GM19438 (cell line): Measurements from ENCODE around the gene CGNL1.

ENCODE experiments used
- ATAC-seq: cut with Tn5 transposase; IDR thresholded peaks from one replicate; pipeline ENCODE4 v1.9.1; 2021; ENCODE audit warnings: low read depth; ENCODE audit not compliant: unreplicated experiment

Gene CGNL1

DNA sequence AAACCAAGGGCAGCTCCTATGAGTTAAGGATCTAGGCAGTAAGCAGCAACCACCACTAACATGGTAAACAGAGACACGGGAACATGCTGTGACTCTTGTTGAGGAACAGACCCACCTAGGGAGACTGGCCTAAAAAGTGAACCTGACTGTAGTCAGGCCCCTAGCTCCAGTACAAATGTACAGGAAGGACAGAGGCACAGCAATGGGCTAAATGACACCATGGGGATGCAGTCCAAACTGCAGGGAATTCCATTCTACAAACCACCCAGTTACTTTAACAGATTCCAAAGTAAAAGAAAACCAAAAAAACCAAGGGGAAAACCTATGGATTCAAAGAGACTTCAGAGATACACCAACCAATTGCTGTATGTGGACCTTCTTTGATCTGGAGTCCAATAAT is 28.2 kb upstream of the CGNL1 start:
- no peak for ATAC-seq

DNA sequence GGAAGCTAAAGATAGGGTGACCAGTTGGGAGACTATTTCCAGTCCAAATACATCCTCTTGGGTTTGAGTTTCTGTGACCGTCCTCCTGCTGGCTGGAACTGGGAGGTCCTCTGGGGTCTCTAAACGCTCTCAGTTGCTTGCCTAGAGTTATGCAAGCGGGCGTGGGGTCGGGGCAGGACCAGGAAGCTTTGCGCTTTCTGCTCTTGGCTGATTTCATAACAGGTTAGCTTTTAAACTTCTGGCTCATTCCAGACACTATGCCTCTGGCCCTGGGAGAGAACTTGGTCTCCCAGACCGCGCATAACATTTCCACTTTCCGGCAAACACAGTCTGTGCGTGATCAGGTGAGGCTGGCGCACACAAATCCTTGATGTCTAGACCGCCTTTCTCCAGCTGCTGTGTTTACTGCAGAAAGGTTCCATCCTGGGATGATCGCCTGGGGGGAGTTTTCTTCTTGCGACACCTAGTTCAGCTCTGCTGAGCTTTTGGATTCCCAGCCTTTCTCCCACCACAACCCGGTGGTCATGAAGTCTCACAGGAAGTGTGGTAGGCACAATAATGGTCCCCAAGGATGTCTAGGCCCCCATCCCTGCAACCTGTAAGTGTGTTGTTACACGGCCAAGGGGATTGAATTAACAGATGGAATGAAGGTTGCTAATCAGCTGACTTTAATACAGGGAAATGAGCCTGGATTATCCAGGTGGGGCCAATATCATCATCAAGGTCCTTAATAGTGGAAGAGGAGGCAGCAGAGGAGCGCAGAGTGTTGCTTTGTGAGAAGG is 23.6 kb upstream of the CGNL1 start:
- ATAC-seq = no peak

DNA sequence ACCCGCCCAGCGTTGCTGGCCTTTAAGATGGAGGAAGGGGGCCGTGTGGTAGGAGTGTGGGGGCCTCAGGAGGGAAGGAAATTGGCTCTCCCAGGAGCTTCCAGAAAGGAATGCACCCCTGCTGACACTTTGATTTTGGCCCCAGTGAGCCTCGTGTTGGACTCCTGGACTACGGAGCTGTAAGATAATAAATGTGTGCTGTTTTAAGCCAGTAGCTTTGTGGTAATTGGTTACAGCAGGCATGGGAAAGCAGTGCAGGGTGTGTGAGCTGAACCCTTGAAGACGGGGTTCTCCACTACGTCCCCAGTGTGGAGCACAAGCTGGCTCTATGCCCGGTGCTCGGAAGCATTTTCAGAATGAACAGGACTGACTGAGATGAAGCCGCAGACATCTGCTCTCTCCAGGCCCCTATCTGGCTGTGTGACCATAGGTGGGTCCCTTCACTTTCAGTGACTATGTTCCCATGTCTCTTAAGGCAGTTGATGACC is 22.9 kb upstream of the CGNL1 start:
- ATAC-seq = no peak

DNA sequence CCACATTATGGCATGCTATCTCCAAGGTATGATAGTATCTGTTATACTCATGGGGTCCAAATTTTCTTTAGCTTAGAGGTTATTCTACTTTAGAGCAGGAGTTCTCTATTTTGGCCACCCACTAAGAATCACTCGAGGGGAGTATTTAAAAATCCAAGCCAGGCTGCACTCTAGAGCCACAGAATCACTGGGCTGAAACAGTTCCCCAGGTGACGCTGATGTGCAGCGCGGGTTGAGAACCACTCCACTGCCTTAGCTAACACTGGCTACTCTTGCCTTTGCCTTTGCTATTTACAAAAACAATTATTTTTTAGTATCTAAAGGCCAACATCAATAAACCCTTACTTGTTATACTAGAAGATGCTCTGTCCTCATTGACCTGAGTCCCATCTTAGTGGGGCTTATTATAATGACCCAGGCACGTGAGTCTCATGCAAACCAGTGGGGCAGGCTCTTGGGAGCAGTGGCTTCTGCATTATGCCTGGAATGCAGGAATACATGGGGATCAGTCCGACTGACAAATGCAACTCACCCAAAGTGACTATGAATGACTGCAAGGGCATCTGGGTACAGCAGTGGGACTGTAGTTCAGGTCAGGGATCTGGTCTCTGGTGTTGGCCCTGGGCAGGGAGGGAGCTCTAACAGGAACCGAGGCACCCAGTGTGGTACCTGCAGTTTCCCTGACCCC is 21.7 kb upstream of the CGNL1 start:
- no peak for ATAC-seq

DNA sequence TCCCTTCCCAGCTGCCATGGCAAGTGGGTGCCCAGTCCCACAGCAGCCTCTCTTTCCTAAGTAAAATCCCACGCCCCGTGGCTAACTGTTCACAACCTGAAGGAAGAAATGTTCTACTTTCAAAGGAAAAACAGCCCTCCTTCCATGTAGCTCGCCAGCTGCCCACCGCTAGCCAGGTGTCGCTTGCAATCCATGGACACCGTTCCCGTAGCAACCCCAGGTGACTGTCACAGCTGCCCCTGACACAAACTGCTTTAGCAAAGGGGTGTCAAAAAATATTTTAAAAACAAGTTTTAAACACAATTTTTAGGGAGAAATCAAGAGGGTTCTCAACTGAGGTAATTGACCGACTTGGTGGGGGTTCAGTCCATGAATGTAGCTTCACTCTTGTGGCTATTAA is 21.0 kb upstream of the CGNL1 start:
- no peak for ATAC-seq

DNA sequence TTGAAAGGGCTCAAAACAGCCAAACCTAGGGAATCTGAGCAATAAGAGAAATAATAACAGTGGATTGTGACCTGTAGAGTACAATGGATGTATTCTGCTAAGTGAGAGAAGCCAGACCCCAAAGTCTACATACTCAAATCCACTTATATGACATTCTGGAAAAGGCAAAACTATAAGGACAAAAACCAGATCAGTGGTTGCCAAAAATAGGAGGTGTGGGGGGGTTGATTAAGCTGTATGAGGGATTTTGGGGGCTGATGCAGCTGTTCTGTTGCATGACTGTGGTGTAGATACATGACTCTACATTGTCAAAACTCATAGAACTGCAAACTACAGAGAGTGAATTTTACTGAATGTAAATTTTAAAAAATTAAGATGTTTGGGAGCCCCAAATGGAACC is 20.1 kb upstream of the CGNL1 start:
- ATAC-seq = no peak

DNA sequence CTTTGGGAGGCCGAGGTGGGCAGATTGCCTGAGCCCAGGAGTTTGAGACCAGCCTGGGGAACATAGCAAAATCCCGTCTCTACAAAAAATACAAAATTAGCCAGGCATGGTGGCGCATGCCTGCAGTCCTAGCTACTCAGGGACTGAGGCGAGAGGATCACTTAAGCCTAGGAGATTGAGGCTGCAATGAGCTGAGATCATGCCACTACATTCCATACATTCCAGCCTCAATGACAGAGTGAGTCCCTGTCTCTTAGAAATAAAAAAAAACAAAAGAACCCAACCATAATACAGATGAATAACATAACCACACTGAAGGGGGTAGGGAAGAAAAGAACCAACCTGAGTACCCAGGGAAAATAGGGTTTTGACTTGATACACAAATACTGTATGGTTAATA is 19.7 kb upstream of the CGNL1 start:
- no peak for ATAC-seq

DNA sequence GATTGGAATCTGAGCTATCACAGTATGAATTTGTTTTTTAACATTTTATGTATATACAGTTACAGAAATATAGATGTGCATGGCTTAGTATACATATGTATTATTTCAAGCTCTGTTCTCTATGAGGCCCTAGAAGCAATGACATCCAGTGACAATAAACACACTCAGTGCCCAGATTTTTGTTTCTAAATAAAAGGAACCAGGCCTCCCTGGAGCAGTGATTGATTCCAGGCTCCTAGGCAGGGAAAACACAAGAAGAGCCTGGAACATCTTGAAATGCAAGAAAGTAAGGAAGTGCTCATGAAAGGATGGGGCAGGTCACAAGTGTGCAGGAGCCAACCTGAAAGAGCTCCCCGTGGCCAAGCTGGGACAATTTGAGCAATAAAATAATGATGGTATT is 18.5 kb upstream of the CGNL1 start:
- no peak for ATAC-seq

DNA sequence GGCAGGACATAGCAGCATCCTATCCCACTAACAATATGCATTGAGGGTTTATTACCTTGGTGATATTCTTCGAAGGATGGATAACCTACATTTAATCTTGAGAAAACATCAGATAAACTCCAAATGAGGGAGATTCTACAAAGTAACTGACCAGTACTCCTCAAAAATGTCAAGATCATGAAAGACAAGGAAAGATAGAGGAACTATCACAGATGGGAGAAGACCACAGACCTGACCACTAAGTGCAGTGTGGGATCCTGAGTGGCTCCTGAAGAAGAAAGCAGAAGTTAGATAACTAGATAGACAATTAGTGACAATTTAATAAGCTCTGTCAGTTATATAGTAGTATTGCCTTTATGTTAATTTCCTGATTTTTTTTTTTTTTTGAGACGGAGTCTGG is 17.7 kb upstream of the CGNL1 start:
- no peak for ATAC-seq

DNA sequence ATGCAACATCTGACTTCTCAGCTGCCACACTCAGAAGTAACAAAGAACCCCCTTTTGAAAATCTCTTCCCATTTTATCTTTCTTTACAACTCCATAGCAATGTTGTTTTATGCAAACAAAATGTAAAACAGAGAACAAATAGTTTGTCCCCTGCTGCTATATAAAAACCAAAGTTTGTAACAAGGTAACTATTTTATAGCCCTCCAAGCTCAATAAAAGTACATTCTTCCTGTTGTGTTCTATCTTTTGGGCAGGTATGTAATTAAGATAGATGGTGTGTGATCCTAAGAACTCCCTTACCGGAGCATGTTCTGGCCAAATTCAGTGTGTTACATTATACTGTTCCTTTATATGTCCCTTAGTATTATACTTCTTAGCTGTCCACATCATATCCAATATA is 12.6 kb upstream of the CGNL1 start:
- ATAC-seq = no peak

DNA sequence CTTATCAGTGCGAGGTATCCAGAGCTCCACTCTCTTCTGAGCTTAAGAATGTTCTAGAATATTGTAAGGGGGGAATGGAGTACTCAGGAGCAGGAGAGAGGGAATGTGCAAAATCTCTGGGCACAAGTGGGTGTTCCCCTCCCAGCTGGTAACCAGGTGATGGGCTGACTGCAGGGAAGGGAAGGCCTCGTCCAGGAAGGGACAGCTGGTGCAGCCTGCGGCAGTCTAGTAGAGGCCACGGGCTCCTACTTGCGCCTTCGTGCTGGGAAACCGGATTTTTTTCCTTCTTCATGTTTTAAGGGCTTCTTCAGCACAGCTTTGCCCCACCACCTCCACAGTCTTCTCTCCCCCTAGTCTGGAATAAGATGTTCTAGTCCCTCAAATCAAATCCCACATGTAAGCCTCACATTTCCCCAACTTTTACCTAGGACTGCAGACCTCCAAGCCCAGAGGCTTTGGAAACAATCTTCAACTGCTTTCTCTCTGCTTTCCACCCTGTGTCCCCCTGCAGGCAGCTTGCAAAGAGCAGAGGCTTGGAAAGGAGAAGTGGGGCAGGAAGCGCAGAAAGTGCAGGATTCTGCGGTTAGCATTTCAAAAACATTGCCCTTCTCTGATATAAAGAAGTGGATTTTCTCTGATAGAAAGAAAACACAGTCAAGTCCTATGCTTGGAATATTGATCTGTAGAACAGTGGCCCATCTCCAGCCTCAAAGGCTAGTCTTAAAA is 11.9 kb upstream of the CGNL1 start:
- ATAC-seq = no peak

DNA sequence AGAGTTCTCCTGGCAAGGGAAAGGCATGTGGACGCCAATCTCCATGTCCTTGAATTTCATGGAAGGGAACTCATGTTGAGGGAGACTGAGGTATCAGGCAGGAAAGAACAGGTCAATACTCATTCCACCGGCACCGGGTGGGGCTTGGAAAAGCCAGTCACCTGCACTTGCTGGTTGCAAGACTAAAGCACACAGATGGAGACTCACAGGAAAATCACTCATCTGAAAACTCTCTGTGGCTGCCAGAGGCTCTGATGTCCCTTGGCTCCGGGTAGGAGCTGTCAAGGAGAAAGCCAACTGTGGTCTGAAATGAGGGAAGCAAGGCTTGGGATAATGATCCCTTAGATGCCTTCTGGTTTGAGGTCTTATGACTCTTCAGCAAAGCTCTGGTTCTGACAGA is 8.7 kb upstream of the CGNL1 start:
- ATAC-seq = no peak

DNA sequence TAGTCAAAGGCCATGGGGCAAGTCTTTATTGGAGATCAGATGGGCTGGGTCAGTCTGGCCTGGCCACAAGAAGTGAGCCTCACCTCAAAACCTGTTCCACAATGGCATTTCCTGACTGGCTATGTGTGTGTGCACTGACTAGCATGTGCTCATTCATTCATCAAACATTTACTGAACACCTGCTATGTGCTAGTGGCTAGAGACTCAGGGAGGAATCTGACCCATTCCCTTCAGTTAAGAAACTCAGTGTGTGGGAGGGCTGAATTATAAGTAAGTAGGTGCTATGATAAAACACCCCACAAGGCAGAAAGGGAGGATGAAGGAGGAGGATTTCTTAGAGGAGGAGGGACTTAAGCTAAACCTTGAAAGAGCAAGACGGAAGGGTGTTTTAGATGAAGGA is 5.4 kb upstream of the CGNL1 start:
- ATAC-seq = no peak

DNA sequence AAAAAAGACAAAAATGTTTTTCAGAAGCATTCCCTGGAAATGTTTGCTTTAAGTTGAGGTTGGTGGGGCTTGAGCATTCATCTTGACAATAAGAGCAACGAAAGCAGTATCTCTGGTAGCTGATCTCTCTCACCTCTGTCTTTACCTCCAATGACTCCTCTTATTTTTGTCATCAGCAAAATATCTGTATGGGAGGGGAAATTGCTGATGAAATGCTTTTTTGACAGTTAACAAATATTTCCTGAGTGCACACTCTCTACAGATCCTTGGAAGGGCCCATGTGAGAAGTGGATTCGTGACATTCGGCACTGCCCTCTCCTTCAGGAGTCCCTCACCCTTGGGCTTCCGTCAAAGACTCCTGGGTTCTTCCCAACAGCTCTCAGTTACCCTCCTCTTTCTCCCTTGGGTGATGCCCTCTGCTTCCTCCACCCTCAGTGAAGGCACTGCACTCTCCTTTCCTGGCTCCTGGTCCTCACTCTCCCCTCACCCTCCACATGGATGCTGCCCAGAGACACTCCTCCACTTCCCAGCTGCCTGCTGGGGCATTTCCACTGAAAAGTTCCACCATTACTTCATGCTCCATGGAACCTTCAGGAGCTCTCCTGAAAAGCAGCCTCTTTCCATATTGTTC is 2.9 kb upstream of the CGNL1 start:
- ATAC-seq = no peak

DNA sequence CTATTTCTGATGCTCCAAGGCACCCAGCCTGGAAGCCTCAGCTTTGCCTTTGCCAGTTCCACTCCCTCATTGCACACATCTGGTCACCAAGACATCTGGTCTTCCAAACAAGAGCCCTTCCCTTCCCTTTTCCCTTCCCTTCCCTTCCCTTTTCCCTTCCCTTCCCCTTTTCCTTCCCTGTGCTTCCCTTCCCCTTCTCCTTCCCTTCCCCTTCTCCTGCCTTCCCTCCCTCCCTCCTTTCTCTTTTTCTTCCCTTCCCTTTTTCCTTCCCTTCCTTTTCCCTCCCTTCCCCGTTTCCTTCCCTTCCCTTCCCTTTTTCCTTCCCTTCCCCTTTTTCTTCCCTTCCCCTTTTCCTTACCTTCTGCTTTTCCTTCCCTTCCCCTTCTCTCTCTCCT is 2.4 kb upstream of the CGNL1 start:
- no peak for ATAC-seq

DNA sequence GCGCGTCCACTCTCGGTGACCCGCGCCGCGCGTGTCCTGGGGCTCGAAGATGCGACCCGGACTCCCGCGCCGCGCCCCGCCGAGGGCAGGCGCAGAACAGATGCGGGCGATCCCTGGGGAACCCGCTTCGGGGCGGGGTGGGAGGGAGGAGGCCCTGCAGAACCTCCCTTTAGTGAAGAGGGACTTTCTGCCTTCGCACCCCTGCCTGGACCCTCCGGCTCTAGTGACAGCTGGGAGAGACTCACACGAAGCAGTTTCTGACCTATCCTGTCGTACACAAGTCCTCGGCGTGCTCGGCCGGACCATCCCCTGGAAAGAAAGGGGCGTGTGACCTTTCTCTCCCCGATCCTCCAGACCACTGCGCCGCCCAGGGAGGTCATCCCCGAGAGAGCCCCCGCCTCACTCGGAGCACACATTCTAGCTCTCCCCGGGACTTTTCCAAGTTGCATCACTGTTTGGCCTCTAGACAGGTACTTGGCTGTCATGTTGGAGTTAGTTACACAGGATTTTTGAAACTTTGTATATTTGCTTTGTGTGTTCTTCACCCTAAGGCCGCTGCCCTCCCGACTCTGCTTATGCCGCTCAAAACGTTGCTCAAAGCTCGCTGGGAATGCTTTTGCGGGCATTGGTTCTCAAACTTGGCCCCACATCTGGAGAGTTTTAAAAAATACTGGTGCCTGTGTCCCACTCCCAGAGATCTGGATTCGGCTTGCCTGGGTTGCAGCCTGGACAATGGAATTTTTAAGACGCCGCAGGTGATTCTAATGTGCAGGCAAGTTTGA is 582 bp downstream of the CGNL1 start:
- ATAC-seq = no peak

DNA sequence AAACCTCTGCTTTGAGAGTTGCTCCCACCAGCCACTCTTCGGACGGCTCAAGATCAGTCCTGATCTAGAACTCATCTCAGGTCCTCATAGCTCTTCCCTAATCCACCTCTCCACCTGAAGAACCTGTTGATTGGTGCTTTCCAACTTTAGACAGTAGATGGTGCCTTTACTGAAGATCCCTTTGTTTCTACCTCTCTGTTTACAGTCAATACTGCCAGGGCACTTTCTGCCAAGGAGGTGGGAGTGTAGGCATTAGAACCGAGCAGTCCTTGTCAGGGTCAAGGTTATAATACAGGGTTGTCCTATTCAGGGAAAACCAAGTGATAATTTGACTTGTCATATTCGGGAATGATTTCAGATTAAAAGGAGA is 1.2 kb downstream of the CGNL1 start:
- ATAC-seq = no peak

DNA sequence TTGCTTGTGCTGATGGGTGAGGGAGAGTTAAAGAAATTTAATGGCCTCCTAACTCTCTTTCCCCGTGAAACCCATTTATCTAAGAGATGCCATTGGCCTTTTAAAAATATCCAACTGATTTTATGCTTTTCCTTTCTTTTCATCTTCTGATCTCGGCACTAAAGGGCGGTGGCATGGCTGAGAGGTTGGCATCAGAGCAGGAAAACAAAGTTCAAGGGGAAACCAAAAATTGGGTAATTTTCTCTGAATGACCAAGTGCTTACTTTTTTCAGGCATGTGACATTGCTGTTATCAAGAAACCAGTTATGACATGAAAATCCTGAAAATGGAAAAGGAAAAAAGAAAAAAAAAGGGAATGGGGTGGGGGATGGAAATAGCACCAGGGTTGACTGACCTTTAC is 3.2 kb downstream of the CGNL1 start:
- no peak for ATAC-seq

DNA sequence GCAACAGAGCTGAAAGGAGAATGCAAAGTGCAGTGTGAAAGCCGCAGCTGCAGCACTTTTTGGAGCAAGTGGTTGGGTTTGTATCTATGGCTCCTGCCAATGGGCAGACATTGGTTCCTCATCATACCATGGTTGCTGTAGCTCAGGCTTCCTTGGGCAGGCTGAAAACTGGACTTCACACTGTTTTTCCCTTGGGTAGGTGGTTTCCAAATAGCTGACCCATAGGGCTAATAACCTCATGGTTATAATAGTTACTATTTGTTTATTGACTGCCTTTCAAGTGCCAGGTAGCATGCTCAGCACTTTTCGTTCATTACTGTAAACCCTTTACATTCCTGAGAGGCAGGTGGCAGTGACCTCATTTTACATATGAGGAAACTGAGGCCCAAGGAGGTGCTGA is 4.5 kb downstream of the CGNL1 start:
- no peak for ATAC-seq

DNA sequence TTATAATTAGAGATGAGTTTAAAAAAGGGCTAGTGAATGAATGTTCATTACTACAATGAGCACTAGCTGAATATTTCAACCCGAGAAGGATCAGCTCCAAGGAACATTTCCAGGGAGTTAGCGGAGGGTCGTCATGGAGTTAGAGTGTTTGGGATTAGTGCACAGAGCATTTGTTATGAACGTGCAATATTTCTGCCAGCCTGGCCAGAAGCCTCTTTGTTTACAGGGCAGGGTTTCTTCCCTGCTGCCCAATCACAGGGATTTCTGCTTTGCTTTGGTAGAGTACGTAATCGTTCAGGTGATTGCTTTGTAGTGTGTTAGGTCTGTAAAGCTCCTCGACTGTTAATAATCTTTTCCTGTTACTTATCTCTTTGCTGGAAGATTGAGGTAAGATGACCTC is 5.9 kb downstream of the CGNL1 start:
- ATAC-seq = no peak
